HEK293T (cell line): ENCODE data around the gene NR2E1.

ENCODE experiments used
- CTCF ChIA-PET: fragments of 350-600 bp; formaldehyde crosslinking; extraction: SDS; loops from one replicate; lab custom pipeline; 2021; ENCODE audit warnings: antibody characterized with exemption, inconsistent platforms; lab: Yijun Ruan, JAX
- POLR2A ChIA-PET: fragments of 350-600 bp; formaldehyde crosslinking; extraction: SDS; loops from one replicate; lab custom pipeline; 2020; ENCODE audit warnings: antibody characterized with exemption, inconsistent platforms; lab: Yijun Ruan, JAX
- DNase-seq: peaks from one replicate; pipeline ENCODE4 v3.0.0; 2012; ENCODE audit warnings: mixed read lengths; ENCODE audit errors: extremely low spot score
- ARNT ChIP-seq: fragments of 450-650 bp; IDR thresholded peaks from 2 replicates; pipeline ENCODE4 v1.6.1; 2017; ENCODE audit warnings: mild to moderate bottlenecking
- BHLHE40 ChIP-seq: fragments of 450-650 bp; IDR thresholded peaks from 2 replicates; pipeline ENCODE4 v1.6.1; 2016; ENCODE audit warnings: mild to moderate bottlenecking, moderate library complexity, borderline replicate concordance
- CTBP1 ChIP-seq: fragments of 450-650 bp; IDR thresholded peaks from 2 replicates; pipeline ENCODE4 v1.6.1; 2016; ENCODE audit warnings: borderline replicate concordance
- ELF4 ChIP-seq: fragments of 450-650 bp; IDR thresholded peaks from 2 replicates; pipeline ENCODE4 v1.6.1; 2017; ENCODE audit warnings: antibody characterized with exemption
- FOXA1 ChIP-seq: fragments of 450-650 bp; IDR thresholded peaks from 2 replicates; pipeline ENCODE4 v1.6.1; 2016; ENCODE audit warnings: mild to moderate bottlenecking
- FOXK2 ChIP-seq: fragments of 450-650 bp; IDR thresholded peaks from 2 replicates; pipeline ENCODE4 v1.6.1; 2016; ENCODE audit warnings: mild to moderate bottlenecking
- FOXM1 ChIP-seq: fragments of 450-650 bp; IDR thresholded peaks from 2 replicates; pipeline ENCODE4 v1.6.1; 2017; ENCODE audit warnings: mild to moderate bottlenecking, borderline replicate concordance
- HDGF ChIP-seq: fragments of 450-650 bp; IDR thresholded peaks from 2 replicates; pipeline ENCODE4 v1.6.1; 2017; ENCODE audit warnings: antibody characterized with exemption, borderline replicate concordance
- L3MBTL2 ChIP-seq: fragments of 450-650 bp; conservative IDR thresholded peaks from 2 replicates; pipeline ENCODE4 v1.6.1; 2016; ENCODE audit warnings: mild to moderate bottlenecking
- LEF1 ChIP-seq: fragments of 450-650 bp; IDR thresholded peaks from 2 replicates; pipeline ENCODE4 v1.6.1; 2017; ENCODE audit warnings: mild to moderate bottlenecking, borderline replicate concordance
- NFRKB ChIP-seq: fragments of 450-650 bp; IDR thresholded peaks from 2 replicates; pipeline ENCODE4 v1.6.1; 2016; ENCODE audit warnings: mild to moderate bottlenecking, moderate library complexity
- PKNOX1 ChIP-seq: fragments of 450-650 bp; IDR thresholded peaks from 2 replicates; pipeline ENCODE4 v1.6.1; 2016
- SP1 ChIP-seq: fragments of 450-650 bp; IDR thresholded peaks from 2 replicates; pipeline ENCODE4 v1.6.1; 2017
- SUZ12 ChIP-seq: fragments of 450-650 bp; IDR thresholded peaks from 2 replicates; pipeline ENCODE4 v1.6.1; 2016; ENCODE audit warnings: mild to moderate bottlenecking
- TARDBP ChIP-seq: fragments of 450-650 bp; IDR thresholded peaks from 2 replicates; pipeline ENCODE4 v1.6.1; 2016
- ZNF384 ChIP-seq: fragments of 450-650 bp; IDR thresholded peaks from 2 replicates; pipeline ENCODE4 v1.6.1; 2016

The NR2E1 gene

GRCh38 chr6:108174371-108175175 is 8.8 kb downstream of the NR2E1 start:
- CTCF ChIA-PET = interaction anchor here (0.6 kb wide), 1 partner anchor 25 kb away, joined by 3 read pairs; no protein-coding TSS in a partner anchor
- TF ChIP-seq FOXM1 = no peak
- no peak for TF ChIP-seq PKNOX1
- no peak for TF ChIP-seq BHLHE40
- DNase-seq = no peak
- POLR2A ChIA-PET = no interaction called here

GRCh38 chr6:108175176-108175591 is 9.4 kb downstream of the NR2E1 start:
- no peak for TF ChIP-seq FOXK2
- TF ChIP-seq TARDBP = no peak
- no peak for TF ChIP-seq LEF1
- no peak for TF ChIP-seq CTBP1
- TF ChIP-seq ARNT = no peak
- TF ChIP-seq PKNOX1 = no peak
- TF ChIP-seq SUZ12 = no peak
- no peak for TF ChIP-seq FOXA1
- TF ChIP-seq FOXM1 = no peak
- CTCF ChIA-PET = no interaction called here
- POLR2A ChIA-PET = no interaction called here
- DNase-seq = no peak

- POLR2A ChIA-PET = no interaction called here
- no peak for TF ChIP-seq PKNOX1
- DNase-seq = no peak
- CTCF ChIA-PET = no interaction called here
Observed at GRCh38 chr6:108175592-108176279, 9.9 kb downstream of the NR2E1 start.

GRCh38 chr6:108176281-108177089 is 10.7 kb downstream of the NR2E1 start:
- TF ChIP-seq HDGF (no peak), SUZ12 (no peak), CTBP1 (no peak), ELF4 (no peak)
- CTCF ChIA-PET = no interaction called here
- POLR2A ChIA-PET = no interaction called here
- DNase-seq = no peak

GRCh38 chr6:108179741-108180140 is 13.9 kb downstream of the NR2E1 start:
- no peak for DNase-seq
- ChIA-PET POLR2A (no interaction called here), CTCF (no interaction called here)
- TF ChIP-seq SUZ12 (no peak), FOXA1 (no peak), ARNT (no peak), TARDBP (no peak), ZNF384 (no peak), FOXM1 (no peak), PKNOX1 (no peak), HDGF (no peak), SP1 (no peak), FOXK2 (no peak), ELF4 (no peak), L3MBTL2 (no peak), LEF1 (no peak), BHLHE40 (no peak), NFRKB (no peak), CTBP1 (no peak)

- DNase-seq = no peak
- POLR2A ChIA-PET = no interaction called here
- CTCF ChIA-PET = no interaction called here
- TF ChIP-seq L3MBTL2 (no peak), FOXK2 (no peak), HDGF (no peak)
Observed at GRCh38 chr6:108180266-108180665, 14.4 kb downstream of the NR2E1 start.
